HG03354 (cell line): ENCODE data around the gene ZNF608.

Source experiments
- ATAC-seq: cut with Tn5 transposase; IDR thresholded peaks from one replicate; pipeline ENCODE4 v1.9.1; 2021; ENCODE audit warnings: mild to moderate bottlenecking; ENCODE audit not compliant: unreplicated experiment, poor library complexity, severe bottlenecking

Gene ZNF608

GRCh38 chr5:124745928-124746915 is at the start of gene ZNF608:
ZNF608 (minus strand) TSS chr5:124746639; CDS start chr5:124744989, 1,650 bp downstream.
- no peak for ATAC-seq

GRCh38 chr5:124795829-124796228 is 49.4 kb upstream of the ZNF608 start:
- ATAC-seq = no peak

GRCh38 chr5:124790895-124791732 is 44.7 kb upstream of the ZNF608 start:
- ATAC-seq = no peak

GRCh38 chr5:124790301-124790894 is 44.0 kb upstream of the ZNF608 start:
- ATAC-seq = no peak

GRCh38 chr5:124789104-124789605 is 42.7 kb upstream of the ZNF608 start:
- no peak for ATAC-seq

- no peak for ATAC-seq
These were observed 37.4 kb upstream of the ZNF608 start for GRCh38 chr5:124783794-124784193.

GRCh38 chr5:124783285-124783684 is 36.8 kb upstream of the ZNF608 start:
- ATAC-seq = no peak

GRCh38 chr5:124782262-124782661 is 35.8 kb upstream of the ZNF608 start:
- ATAC-seq = no peak

- ATAC-seq = no peak
These were observed 33.6 kb upstream of the ZNF608 start for GRCh38 chr5:124780011-124780410.

GRCh38 chr5:124773315-124774311 is 27.2 kb upstream of the ZNF608 start:
- no peak for ATAC-seq

GRCh38 chr5:124772457-124773200 is 26.2 kb upstream of the ZNF608 start:
- ATAC-seq = no peak

GRCh38 chr5:124771761-124772160 is 25.3 kb upstream of the ZNF608 start:
- no peak for ATAC-seq

- ATAC-seq = no peak
These were observed 18.7 kb upstream of the ZNF608 start for GRCh38 chr5:124764992-124765611.

- no peak for ATAC-seq
These were observed 18.1 kb upstream of the ZNF608 start for GRCh38 chr5:124764585-124764984.

GRCh38 chr5:124761010-124761409 is 14.6 kb upstream of the ZNF608 start:
- no peak for ATAC-seq

GRCh38 chr5:124760608-124761007 is 14.2 kb upstream of the ZNF608 start:
- ATAC-seq = no peak

GRCh38 chr5:124755565-124755964 is 9.1 kb upstream of the ZNF608 start:
- ATAC-seq = no peak

- no peak for ATAC-seq
These were observed 8.6 kb upstream of the ZNF608 start for GRCh38 chr5:124755041-124755440.
